ENCODE results near the gene PSMD11.
"Not testable (repeated sequence)": the region's sequence is repeated elsewhere in the genome, so short reads cannot be mapped to it uniquely, and the experiment has no call there.

Gene PSMD11

GRCh38 chr17:32444301-32445073 lies at the start of gene PSMD11:
TSS of gene PSMD11 (plus strand) at chr17:32444510. CDS start at chr17:32444524, 14 bp downstream.
- peak; percentile 97 for DNase-seq

GRCh38 chr17:32396343-32396742 lies 48.0 kb upstream of the PSMD11 start:
- DNase-seq: no peak

GRCh38 chr17:32398946-32399345 lies 45.4 kb upstream of the PSMD11 start:
- no peak for DNase-seq

- not testable (repeated sequence) for DNase-seq
Measured at GRCh38 chr17:32410085-32410484, 34.2 kb upstream of the PSMD11 start.

- DNase-seq: no peak
Measured at GRCh38 chr17:32426894-32427293, 17.4 kb upstream of the PSMD11 start.

GRCh38 chr17:32429598-32429997 lies 14.7 kb upstream of the PSMD11 start:
- no peak for DNase-seq

GRCh38 chr17:32440722-32441121 lies 3.6 kb upstream of the PSMD11 start:
- no peak for DNase-seq

GRCh38 chr17:32441886-32442285 lies 2.4 kb upstream of the PSMD11 start:
- no peak for DNase-seq

GRCh38 chr17:32443827-32444300 lies 446 bp upstream of the PSMD11 start:
- DNase-seq: no peak

- peak; percentile 26 for DNase-seq
Measured at GRCh38 chr17:32445074-32445415, 735 bp downstream of the PSMD11 start.

- DNase-seq: no peak
Measured at GRCh38 chr17:32445497-32445896, 1.2 kb downstream of the PSMD11 start.

GRCh38 chr17:32445971-32446370 lies 1.7 kb downstream of the PSMD11 start:
- DNase-seq: no peak

GRCh38 chr17:32446949-32447348 lies 2.6 kb downstream of the PSMD11 start:
- DNase-seq: no peak

- DNase-seq: no peak
Measured at GRCh38 chr17:32449963-32450362, 5.7 kb downstream of the PSMD11 start.

- not testable (repeated sequence) for DNase-seq
Measured at GRCh38 chr17:32450379-32450778, 6.1 kb downstream of the PSMD11 start.

- no peak for DNase-seq
Measured at GRCh38 chr17:32451879-32452278, 7.6 kb downstream of the PSMD11 start.

GRCh38 chr17:32452281-32452680 lies 8.0 kb downstream of the PSMD11 start:
- no peak for DNase-seq

- DNase-seq: no peak
Measured at GRCh38 chr17:32453370-32453769, 9.1 kb downstream of the PSMD11 start.

- DNase-seq: no peak
Measured at GRCh38 chr17:32458371-32458770, 14.1 kb downstream of the PSMD11 start.

GRCh38 chr17:32460054-32460453 lies 15.7 kb downstream of the PSMD11 start:
- DNase-seq: no peak

GRCh38 chr17:32461498-32461852 lies 17.2 kb downstream of the PSMD11 start:
- no peak for DNase-seq

- DNase-seq: peak; percentile 60
Measured at GRCh38 chr17:32461853-32462617, 17.7 kb downstream of the PSMD11 start.

GRCh38 chr17:32463304-32463703 lies 19.0 kb downstream of the PSMD11 start:
- no peak for DNase-seq

GRCh38 chr17:32464374-32464773 lies 20.1 kb downstream of the PSMD11 start:
- no peak for DNase-seq
